Activated naive CD8-positive, alpha-beta T cell treated with anti-CD3 and anti-CD28 coated beads for 36 hours (primary cell): Measurements from ENCODE around the gene PCCA. TPM values are rescaled to one million over a fixed set of nuclear protein-coding genes. Genes with fewer than 3 reads are reported as not detected.

ENCODE experiments used
- DNase-seq: peaks from one replicate; pipeline ENCODE4 v3.0.0; 2021
- H3K27ac Mint-ChIP-seq: one replicate; pipeline ENCODE4 v1.8.0; 2022; ENCODE audit warnings: mild to moderate bottlenecking, moderate library complexity, mixed read lengths
- H3K27me3 Mint-ChIP-seq: one replicate; pipeline ENCODE4 v1.8.0; 2022; ENCODE audit warnings: mild to moderate bottlenecking, mixed read lengths
- H3K36me3 Mint-ChIP-seq: one replicate; pipeline ENCODE4 v1.8.0; 2021; ENCODE audit warnings: mild to moderate bottlenecking, mixed read lengths
- H3K4me1 Mint-ChIP-seq: one replicate; pipeline ENCODE4 v1.8.0; 2021; ENCODE audit warnings: mixed read lengths
- H3K4me3 Mint-ChIP-seq: one replicate; pipeline ENCODE4 v1.8.0; 2022; ENCODE audit warnings: mild to moderate bottlenecking, moderate library complexity, mixed read lengths
- H3K9me3 Mint-ChIP-seq: one replicate; pipeline ENCODE4 v1.8.0; 2022; ENCODE audit warnings: mixed read lengths
- total RNA-seq, 2 experiments: library from RNA; stranded (reverse); gene quantifications; one replicate each; pipeline ENCODE4 v1.2.3, GENCODE V29; 2021

PCCA gene
- total RNA-seq, 2 experiments from 2014 or later = 6.9 to 8.3 TPM

DNA sequence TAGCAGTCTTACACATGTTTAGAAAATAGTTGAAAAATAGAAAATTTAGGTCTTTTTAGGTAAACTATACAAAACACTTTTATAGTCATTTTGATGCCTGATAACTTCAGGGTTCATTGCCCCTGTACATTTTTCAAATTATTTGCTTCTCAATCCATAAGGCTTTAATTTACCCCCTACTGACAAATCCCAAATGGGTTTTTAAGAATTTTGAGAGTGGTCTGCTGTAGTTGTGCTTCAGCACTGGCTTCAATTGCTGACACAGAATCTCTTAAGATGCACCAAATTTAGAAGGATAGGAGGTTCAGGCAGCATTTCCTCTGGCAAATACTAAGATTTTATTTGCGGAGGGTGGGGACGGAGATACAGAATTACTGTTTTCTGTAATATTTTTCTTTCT is 89.4 kb downstream of the PCCA start:
- peaks cover 5% of the 10 kb centered on the region for H3K9me3 Mint-ChIP-seq

DNA sequence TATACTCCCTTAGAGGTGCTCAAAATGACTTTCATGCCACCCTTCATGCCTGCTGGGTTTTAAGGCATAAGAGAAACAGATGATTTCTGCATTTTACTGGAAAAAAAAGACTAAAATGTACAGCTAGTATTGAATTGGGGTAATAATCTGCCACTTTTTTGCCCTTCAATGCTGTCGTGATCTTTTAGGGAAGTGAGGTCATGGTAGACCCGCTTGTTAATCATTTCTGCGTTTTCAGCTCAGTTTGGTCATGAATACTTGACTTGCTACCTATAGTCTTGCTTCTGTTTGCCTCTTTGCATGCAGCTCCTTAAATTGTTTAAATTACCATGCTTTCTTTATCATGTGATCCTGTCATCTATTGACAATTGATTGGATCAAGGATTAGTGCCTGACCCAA is 90.4 kb downstream of the PCCA start:
- DNase-seq = no peak
- Mint-ChIP-seq H3K9me3 (no peaks in the 10 kb centered on the region), H3K36me3 (peaks cover 3% of the 10 kb centered on the region), H3K27me3 (no peaks in the 10 kb centered on the region), H3K4me3 (no peak overlapping the region), H3K27ac (no peak overlapping the region), H3K4me1 (peaks cover 25% of the 10 kb centered on the region)

More for the DNA sequence above, 89.4 kb downstream of the PCCA start:
- Mint-ChIP-seq H3K27me3 (no peaks in the 10 kb centered on the region), H3K4me1 (peaks cover 16% of the 10 kb centered on the region), H3K36me3 (peaks cover 5% of the 10 kb centered on the region), H3K27ac (no peak overlapping the region), H3K4me3 (no peak overlapping the region)
- DNase-seq = no peak

DNA sequence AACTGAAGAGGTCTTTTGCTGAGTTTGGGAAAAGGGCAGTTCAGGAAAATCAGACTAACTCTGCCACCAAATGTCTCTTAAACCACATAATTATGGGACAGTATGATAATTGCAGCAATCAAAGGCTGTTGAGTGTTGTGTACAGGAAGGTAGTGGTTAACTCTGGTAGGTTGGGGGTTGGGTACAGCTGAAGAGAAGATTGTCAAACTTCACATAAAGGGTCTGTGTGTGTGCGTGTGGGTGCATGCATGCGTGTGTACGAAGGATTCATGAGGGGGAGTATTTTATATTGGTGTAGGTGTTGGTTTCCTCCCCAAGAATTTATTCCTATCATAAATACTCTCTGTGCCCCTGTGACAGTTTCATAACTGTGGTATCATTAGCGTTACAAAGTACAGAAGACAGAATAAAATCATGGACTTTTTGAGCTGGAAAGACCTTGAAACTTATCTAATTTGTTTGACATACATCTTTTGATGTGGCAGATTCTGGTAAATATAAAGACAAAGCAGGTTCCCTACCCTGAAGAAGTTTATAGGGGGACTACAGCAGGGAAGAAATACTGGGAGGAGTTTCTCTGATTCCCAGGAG is 94.1 kb downstream of the PCCA start:
- no peaks in the 10 kb centered on the region for H3K9me3 Mint-ChIP-seq
- H3K27me3 Mint-ChIP-seq = no peaks in the 10 kb centered on the region
- no peak overlapping the region for H3K4me3 Mint-ChIP-seq
- peaks cover 21% of the 10 kb centered on the region for H3K4me1 Mint-ChIP-seq
- DNase-seq = peak; percentile 12
- peak overlapping the region; percentile 13 for H3K27ac Mint-ChIP-seq
- peaks cover 3% of the 10 kb centered on the region for H3K36me3 Mint-ChIP-seq

DNA sequence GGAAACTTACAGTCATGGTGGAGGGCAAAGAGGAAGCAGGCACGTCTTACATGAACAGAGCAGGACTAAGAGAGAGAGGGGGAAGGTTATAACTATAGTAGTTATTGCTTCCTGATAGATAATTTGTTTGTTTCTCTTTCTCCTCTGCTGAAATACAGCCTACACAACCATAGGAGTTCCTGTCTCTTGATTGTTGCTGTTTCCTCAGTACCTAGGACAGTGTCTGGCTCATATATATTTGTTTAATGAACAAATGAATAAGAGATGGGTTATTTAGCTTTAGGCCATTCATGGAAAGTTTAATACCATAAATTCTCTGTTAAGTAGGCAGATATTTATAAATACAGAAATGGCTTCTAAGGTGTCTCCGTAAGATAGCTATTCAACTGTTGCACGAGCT is 95.2 kb downstream of the PCCA start:
- Mint-ChIP-seq H3K27ac (no peak overlapping the region), H3K4me1 (peaks cover 21% of the 10 kb centered on the region), H3K9me3 (no peaks in the 10 kb centered on the region), H3K36me3 (peaks cover 3% of the 10 kb centered on the region), H3K27me3 (no peaks in the 10 kb centered on the region), H3K4me3 (no peak overlapping the region)
- DNase-seq = no peak

DNA sequence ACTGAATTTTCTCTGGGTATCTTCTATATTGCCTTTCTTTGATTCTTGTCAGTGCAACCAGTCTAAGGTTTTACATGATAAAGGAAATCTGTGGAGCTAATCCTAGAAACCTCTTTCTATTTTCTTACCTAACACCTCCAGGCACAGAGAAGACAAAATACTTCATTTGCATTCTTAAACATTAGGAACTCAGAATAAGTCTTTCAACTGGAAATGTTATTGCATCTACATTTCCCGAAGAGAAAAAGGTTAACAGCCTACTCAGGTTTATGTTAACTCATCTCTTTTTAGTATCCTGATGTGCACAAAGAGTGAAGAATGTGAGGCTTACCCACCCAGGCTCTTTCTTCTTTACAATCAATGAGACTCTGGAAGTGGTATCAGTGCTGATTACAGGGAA is 106.7 kb downstream of the PCCA start:
- Mint-ChIP-seq H3K27ac (no peak overlapping the region), H3K27me3 (no peaks in the 10 kb centered on the region), H3K4me3 (no peak overlapping the region), H3K4me1 (peaks cover 12% of the 10 kb centered on the region), H3K36me3 (no peaks in the 10 kb centered on the region), H3K9me3 (no peaks in the 10 kb centered on the region)
- DNase-seq = no peak

DNA sequence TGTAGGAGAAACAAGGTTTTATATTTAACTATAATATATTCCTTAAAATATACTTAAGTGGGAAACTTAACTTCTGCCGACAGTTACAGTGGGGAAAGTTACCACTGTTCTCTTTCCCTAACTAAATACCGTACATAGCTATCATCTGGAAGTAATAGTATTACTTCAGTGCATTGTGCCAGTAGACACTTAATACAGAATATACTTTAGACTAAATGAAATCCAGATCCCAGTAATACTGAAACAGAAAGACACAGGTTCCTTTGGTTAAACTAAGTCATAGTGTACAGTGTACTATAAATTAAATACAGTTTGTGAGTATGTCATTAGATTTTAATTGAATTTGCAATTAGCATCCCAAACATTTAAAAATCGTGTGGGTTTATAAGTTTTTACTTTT is 107.5 kb downstream of the PCCA start:
- Mint-ChIP-seq H3K4me1 (peaks cover 12% of the 10 kb centered on the region), H3K27me3 (no peaks in the 10 kb centered on the region), H3K4me3 (no peak overlapping the region), H3K9me3 (no peaks in the 10 kb centered on the region), H3K27ac (no peak overlapping the region), H3K36me3 (no peaks in the 10 kb centered on the region)
- no peak for DNase-seq

DNA sequence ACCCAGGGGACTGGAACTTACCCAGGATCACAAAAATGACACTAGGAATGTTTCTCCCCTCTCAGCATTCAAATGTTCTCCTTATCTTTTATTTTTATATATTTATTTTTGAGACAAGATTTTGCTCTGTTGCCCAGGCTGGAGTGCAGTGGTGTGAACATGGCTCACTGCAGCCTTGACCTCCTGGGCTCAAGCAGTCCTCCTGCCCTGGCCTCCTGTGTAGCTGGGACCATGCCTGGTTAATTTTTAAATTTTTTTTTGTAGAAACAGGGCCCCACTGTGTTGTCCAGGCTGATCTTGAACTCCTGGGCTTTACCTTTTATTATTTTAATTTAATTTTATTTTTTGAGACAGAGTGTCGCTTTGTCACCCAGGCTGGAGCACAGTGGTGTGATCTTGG is 108.2 kb downstream of the PCCA start:
- no peak overlapping the region for H3K4me3 Mint-ChIP-seq

DNA sequence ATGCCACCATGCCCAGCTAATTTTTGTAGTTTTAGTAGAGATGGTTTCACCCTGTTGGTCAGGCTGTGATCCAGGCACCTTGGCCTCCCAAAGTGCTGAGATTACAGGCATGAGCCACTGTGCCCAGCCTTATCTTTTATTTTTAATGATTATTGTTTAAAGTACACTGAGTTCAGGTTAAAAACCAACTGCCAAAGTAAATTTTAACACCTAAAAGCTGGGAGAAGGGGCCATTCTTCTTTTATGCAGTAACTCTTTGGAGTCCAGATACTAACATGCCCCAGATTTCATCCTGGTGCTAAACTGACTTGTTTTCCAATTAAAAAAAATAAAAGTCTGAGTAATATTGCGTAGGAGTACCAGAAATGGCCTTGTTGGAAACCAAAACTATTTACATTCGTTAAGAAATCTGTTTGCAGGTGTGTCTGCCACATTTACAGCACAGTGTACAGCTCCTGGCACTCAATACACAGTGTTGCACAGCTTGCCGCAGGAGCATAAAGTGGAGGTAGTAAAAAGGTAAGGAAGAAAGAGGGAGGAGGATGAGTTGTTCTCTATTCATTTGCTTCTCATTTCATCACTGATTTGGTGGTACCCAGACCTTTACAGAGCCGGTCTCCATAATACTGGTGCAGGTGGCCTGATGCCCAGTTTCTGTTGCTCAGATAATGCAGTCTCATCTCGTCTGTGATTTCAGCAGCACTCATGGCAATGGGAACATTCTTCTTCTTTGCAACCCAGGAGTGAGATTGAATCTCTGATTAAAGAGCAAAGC is 108.9 kb downstream of the PCCA start:
- H3K4me3 Mint-ChIP-seq = no peak overlapping the region
- peaks cover 2% of the 10 kb centered on the region for H3K9me3 Mint-ChIP-seq

More for the DNA sequence above, 108.2 kb downstream of the PCCA start:
- Mint-ChIP-seq H3K36me3 (no peaks in the 10 kb centered on the region), H3K27ac (no peak overlapping the region), H3K4me1 (peaks cover 14% of the 10 kb centered on the region), H3K9me3 (no peaks in the 10 kb centered on the region), H3K27me3 (no peaks in the 10 kb centered on the region)
- DNase-seq = no peak

DNA sequence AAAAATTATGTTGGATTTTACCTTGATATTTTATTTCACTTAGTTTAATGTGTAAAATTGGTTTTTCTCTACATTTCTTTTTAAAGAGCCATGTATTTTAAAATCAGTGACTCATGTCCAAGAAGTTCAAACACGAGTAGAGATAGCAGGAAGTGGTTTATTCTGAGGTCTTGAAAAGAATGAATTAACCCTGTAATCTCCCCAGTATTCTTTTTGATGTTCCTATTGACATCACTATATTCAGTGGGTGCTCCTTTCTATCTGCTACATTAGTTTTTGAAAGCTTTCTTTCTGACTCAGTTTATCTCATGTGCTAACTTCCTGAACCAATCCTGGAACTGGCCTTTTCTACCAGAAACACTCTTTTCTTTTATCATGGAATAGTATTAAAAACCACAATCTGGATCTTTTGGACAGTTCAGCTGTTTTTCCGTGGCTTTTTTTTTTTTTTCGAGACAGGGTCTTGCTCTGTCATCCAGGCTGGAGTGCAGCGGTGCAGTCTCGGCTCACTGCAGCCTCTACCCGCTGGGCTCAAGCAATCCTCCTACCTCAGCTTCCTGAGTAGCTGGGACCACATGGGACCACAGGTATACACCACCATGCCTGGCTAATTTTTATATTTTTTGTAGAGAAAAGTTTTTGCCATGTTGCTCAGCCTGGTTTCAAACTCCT is 114.9 kb downstream of the PCCA start:
- H3K4me1 Mint-ChIP-seq = peaks cover 25% of the 10 kb centered on the region
- H3K27ac Mint-ChIP-seq = peak overlapping the region; percentile 89
- H3K36me3 Mint-ChIP-seq = peaks cover 8% of the 10 kb centered on the region
- H3K27me3 Mint-ChIP-seq = no peaks in the 10 kb centered on the region
- peak overlapping the region; percentile 70 for H3K4me3 Mint-ChIP-seq
- DNase-seq = peak; percentile 16
- peaks cover 4% of the 10 kb centered on the region for H3K9me3 Mint-ChIP-seq

More for the DNA sequence above, 108.9 kb downstream of the PCCA start:
- Mint-ChIP-seq H3K4me1 (peaks cover 14% of the 10 kb centered on the region), H3K27ac (no peak overlapping the region), H3K36me3 (peaks cover 4% of the 10 kb centered on the region), H3K27me3 (no peaks in the 10 kb centered on the region)
- DNase-seq = no peak

DNA sequence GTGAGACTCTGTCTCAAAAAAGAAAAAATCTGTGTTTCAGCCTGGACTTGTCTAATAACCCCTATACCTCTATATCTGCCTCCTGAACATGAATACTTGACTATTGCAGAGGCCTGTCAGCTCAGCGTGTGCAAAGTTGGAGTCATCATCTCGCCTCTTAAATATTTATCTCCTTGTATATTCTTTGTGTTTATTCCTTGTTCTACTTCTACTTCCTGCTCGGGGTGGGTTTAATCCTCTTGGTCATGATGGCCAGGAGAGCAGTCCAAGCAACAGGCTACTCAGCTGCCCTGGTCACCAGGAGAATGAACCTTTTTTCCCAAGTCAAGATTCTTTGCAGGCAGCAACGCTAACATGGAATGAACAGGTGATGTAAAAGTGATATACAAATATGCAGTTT is 119.1 kb downstream of the PCCA start:
- Mint-ChIP-seq H3K4me3 (no peak overlapping the region), H3K36me3 (peaks cover 16% of the 10 kb centered on the region), H3K27me3 (no peaks in the 10 kb centered on the region), H3K4me1 (peaks cover 33% of the 10 kb centered on the region), H3K27ac (no peak overlapping the region), H3K9me3 (peaks cover 6% of the 10 kb centered on the region)
- no peak for DNase-seq

DNA sequence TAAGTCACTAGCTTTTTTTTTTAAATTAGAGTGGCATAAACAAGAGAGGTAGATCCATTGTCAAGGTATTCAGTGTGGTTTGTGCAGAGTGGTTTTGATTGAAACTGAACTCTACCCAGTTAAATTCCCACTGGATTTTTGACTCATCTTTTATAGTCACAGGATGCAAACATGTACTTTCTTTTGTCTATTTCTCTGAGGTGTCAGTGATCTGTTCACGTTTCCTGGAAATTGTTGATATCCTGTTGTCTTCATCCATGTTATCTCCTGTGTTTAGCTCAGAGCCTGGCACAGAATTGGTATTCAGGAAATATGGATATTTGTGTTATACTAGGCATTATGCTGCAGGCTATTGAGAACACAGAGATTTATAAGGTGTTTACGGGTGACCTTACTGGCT is 119.7 kb downstream of the PCCA start:
- peaks cover 6% of the 10 kb centered on the region for H3K9me3 Mint-ChIP-seq
- no peak for DNase-seq
- H3K36me3 Mint-ChIP-seq = peaks cover 21% of the 10 kb centered on the region
- H3K4me1 Mint-ChIP-seq = peaks cover 28% of the 10 kb centered on the region
- H3K4me3 Mint-ChIP-seq = no peak overlapping the region
- H3K27ac Mint-ChIP-seq = no peak overlapping the region
- H3K27me3 Mint-ChIP-seq = no peaks in the 10 kb centered on the region

DNA sequence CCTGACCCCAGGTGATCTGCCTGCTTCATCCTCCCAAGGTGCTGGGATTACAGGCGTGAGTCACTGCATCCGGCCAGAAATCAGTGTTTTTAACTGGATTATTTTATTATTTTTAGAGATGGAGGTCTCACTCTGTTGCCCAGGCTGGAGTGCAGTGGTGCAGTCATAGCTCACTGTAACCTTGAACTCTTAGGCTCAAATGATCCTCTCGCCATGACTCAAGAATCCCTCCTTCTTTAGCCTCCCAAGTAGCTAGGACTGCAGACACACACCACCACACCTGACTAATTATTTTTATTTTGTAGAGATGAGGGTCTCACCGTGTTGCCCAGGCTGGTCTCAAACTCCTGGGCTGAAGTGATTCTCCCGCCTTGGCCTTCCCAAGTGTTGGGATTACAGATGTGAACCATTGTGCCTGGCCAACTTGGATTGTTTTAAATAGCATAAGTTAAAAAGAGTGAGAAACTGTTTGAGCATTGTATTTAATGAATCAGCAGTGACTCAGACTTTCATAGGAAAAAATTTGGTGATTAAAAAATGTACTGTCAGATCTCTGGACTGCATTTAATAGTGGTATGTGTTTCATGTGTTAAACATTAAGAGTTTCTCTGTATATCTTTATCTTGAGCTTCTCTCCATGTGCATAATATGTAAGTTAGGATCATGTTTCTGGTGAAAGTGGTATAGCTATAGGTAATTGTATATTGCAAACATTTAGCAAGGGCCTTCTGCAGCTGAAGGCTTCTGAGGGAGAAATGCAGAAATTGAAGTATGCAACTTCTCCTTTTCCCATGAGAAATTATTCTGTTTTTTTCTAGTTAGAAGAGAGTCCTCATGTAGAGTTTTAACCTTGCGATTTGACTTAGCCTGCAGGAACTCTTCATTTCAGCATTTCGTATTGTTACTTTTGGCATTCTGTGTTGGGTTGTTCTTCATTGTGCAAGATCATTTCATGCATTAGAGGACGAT is 121.2 kb downstream of the PCCA start:
- Mint-ChIP-seq H3K36me3 (peaks cover 26% of the 10 kb centered on the region), H3K27me3 (no peaks in the 10 kb centered on the region), H3K4me1 (peaks cover 17% of the 10 kb centered on the region), H3K9me3 (peaks cover 6% of the 10 kb centered on the region), H3K27ac (no peak overlapping the region), H3K4me3 (no peak overlapping the region)
- DNase-seq = no peak

DNA sequence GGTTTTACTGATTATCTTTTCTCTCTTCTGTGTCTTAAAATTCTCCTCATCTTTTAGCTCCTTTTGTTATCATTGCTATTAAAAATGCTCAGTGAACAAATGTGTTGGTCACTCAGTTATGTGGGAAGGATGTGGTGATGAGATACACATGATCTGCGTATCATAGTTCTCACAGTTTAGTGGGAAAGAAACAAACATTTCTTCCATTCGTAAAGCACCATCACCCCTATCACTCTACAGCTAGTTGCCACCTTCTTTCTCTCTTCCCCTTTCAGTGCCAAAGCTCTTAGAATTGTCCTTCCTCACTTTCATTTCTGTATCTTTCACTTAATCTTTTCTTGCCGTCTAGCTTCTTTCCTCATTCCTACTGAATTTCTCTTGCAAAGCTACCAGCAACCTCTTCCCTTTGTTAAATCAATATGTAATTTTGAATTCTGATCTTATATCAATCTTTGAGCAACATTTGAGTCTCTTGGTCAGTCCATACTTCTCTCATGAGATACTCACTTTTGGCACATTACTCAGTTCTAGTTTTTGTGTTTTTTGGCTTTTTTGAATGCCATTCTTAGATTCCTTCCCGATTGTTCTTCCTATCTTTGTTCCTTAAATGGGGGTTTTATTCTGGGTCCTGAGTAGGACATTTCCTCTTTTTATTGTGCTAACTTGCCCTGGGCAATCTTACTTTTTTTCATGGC is 122.3 kb downstream of the PCCA start:
- no peak overlapping the region for H3K27ac Mint-ChIP-seq

DNA sequence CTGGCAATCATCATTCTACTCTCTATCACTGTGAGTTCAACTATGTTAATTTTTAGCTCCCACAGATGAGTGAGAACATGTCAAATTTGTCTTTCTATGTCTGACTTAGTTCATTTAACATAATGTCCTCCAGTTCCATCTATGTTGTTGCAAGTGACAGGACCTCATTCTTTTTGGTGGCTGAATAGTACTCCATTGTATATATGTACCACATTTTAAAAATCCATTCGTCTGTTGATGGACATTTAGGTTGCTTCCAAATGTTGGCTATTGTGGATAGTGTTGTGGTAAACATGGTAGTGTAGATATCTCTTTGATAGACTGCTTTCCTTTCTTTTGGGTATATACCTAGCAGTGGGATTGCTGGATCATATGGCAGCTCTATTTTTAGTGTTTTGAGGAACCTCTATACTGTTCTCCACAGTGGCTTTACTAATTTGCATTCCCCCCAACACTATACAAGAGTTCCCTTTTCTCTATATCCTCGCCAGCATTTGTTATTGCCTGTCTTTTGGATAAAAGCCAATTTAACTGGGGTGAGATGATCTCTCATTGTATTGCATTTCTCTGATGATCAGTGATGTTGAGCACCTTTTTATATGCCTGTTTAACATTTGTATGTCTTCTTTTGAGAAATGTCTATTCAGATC is 124.1 kb downstream of the PCCA start:
- no peak for DNase-seq
- H3K27ac Mint-ChIP-seq = no peak overlapping the region

More for the DNA sequence above, 122.3 kb downstream of the PCCA start:
- H3K36me3 Mint-ChIP-seq = peaks cover 22% of the 10 kb centered on the region
- H3K4me3 Mint-ChIP-seq = no peak overlapping the region
- H3K9me3 Mint-ChIP-seq = peaks cover 6% of the 10 kb centered on the region
- H3K4me1 Mint-ChIP-seq = peaks cover 15% of the 10 kb centered on the region
- H3K27me3 Mint-ChIP-seq = no peaks in the 10 kb centered on the region
- DNase-seq = no peak

More for the DNA sequence above, 124.1 kb downstream of the PCCA start:
- Mint-ChIP-seq H3K4me1 (peaks cover 15% of the 10 kb centered on the region), H3K27me3 (no peaks in the 10 kb centered on the region), H3K36me3 (peaks cover 24% of the 10 kb centered on the region), H3K4me3 (no peak overlapping the region), H3K9me3 (peaks cover 6% of the 10 kb centered on the region)
